Measurements from ENCODE around the gene RBMX.

The RBMX gene

GRCh38 chrX:136862546-136862945 lies 18.0 kb downstream of the RBMX start (continued):
- TF ChIP-seq ZNF677 (tag by site-specific recombination; IDR thresholded peaks at IDR 0.05) (no peak), ZNF645 (tag by site-specific recombination; IDR thresholded peaks at IDR 0.05) (no peak), ZBTB48 (tag by site-specific recombination; IDR thresholded peaks at IDR 0.05) (no peak)

DNA sequence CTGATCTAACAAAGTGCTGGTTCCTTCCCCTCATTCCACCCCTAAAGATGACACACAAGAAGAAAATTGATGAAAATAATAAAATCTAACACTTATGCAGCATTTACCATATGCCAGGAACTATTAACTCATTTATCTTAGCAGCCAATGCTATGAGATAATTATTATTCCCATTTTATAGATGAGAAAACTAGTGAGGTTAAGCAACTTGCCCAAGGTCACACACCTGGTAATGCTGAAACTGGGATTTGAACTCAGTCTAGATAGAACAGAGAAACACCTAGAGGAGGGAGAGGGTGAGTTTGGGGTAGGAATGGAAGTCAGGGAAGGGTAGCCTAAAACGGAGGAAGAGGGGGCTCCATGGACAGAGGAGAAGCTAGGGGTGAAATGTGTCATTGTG lies 18.6 kb downstream of the RBMX start:
- Histone ChIP-seq H3K27ac (ENCODE audit: extremely low read depth, low read depth, low read length) (no peak overlapping the region), H3K4me3 (ENCODE audit: low read depth, low read length) (no peak overlapping the region), H3K4me1 (ENCODE audit: control insufficient read depth, insufficient read depth, low read length) (no peaks in the 10 kb centered on the region), H3K9me3 (ENCODE audit: control insufficient read depth, insufficient read depth, low read depth, low read length) (no peaks in the 10 kb centered on the region), H3K36me3 (ENCODE audit: control insufficient read depth in 2 of 2, insufficient read depth in 1 of 2, low read length in 2 of 2) (peaks cover 42 to 59% of the 10 kb centered on the region in 2 experiments; a peak in 2 of 3 replicates)
- CTCF ChIA-PET = no interaction called here
- POLR2A ChIA-PET = interaction anchor here (2.5 kb wide), 1 partner anchor 18 kb away, joined by 10 read pairs; the partner anchor contains the start of gene RBMX
- TF ChIP-seq OSR2 (tag by site-specific recombination; IDR thresholded peaks at IDR 0.05) (no peak), ZNF23 (tag by site-specific recombination; IDR thresholded peaks at IDR 0.05; ENCODE audit: borderline replicate concordance) (no peak)

DNA sequence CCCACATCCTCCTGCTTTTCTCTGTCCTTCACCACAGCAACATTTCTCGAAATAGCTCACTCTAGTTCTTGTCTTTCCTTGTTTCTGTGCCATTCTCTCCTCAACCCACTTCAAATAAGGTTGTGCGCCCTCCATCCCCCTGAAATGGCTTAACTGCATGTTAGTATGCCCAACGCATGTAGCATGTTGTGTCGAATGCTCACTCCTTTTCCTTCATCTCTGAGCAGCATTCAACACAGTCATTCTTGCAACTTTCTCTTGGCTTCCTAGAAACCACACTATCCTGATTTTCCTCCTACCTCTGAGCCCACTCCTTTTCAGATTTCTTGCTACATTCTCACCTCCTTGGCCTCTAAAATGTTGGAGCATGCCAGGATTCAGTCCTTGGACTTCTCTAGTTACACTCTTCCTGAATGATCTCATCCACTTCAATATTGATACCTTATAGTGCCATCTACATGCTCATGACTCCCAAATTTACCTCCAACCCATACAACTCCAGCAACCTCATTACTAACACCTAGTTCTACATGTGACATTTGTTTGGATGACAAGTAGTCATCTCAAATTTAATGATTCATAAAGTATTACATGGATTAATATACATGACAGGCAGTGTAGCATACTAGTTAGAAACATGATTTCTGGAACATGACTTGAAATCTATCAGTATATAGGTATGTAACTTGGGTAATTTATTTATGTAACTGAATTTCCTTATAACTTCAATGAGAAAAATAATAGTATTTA lies 22.3 kb downstream of the RBMX start:
- Histone ChIP-seq H3K27ac (ENCODE audit: extremely low read depth, low read depth, low read length) (no peak overlapping the region), H3K4me1 (ENCODE audit: control insufficient read depth, insufficient read depth, low read length) (no peaks in the 10 kb centered on the region), H3K9me3 (ENCODE audit: control insufficient read depth, insufficient read depth, low read depth, low read length) (no peaks in the 10 kb centered on the region; the same call in 1 of the 2 replicates), H3K4me3 (ENCODE audit: low read depth, low read length) (no peak overlapping the region), H3K36me3 (ENCODE audit: control insufficient read depth in 2 of 2, insufficient read depth in 1 of 2, low read length in 2 of 2) (peaks cover 52 to 58% of the 10 kb centered on the region in 2 experiments)
- POLR2A ChIA-PET = interaction anchor here (0.6 kb wide), 1 partner anchor 1807 kb away, joined by 4 read pairs; no protein-coding TSS in a partner anchor
- CTCF ChIA-PET = no interaction called here
- TF ChIP-seq ZNF768 (tag by site-specific recombination; IDR thresholded peaks at IDR 0.05) (no peak), ZNF248 (tag by site-specific recombination; IDR thresholded peaks at IDR 0.05) (no peak), MZF1 (tag by site-specific recombination; IDR thresholded peaks at IDR 0.05; ENCODE audit: borderline replicate concordance) (no peak), ZBTB20 (tag by site-specific recombination; IDR thresholded peaks at IDR 0.05) (no peak), ZXDB (tag by site-specific recombination; IDR thresholded peaks at IDR 0.05) (no peak), ZNF19 (tag by site-specific recombination; IDR thresholded peaks at IDR 0.05; ENCODE audit: low read depth) (no peak), ZSCAN16 (tag by site-specific recombination; IDR thresholded peaks at IDR 0.05) (no peak), ZNF830 (tag by site-specific recombination; IDR thresholded peaks at IDR 0.05; ENCODE audit: low read depth) (no peak), ZNF580 (tag by site-specific recombination; IDR thresholded peaks at IDR 0.05) (no peak), GLIS2 (tag by site-specific recombination; IDR thresholded peaks at IDR 0.05) (no peak), ZNF529 (tag by site-specific recombination; IDR thresholded peaks at IDR 0.05; ENCODE audit: insufficient replicate concordance) (no peak), MEIS1 (CRISPR knock-in tag; IDR thresholded peaks at IDR 0.05; ENCODE audit: borderline replicate concordance) (no peak), REPIN1 (tag by site-specific recombination; IDR thresholded peaks at IDR 0.05; ENCODE audit: low read depth) (no peak), ZBTB21 (tag by site-specific recombination; IDR thresholded peaks at IDR 0.05) (no peak), PRDM4 (tag by site-specific recombination; IDR thresholded peaks at IDR 0.05) (no peak), ZNF48 (tag by site-specific recombination; IDR thresholded peaks at IDR 0.05) (no peak), PATZ1 (tag by site-specific recombination; IDR thresholded peaks at IDR 0.05) (no peak)
- TF ChIP-seq, protein P1, sequence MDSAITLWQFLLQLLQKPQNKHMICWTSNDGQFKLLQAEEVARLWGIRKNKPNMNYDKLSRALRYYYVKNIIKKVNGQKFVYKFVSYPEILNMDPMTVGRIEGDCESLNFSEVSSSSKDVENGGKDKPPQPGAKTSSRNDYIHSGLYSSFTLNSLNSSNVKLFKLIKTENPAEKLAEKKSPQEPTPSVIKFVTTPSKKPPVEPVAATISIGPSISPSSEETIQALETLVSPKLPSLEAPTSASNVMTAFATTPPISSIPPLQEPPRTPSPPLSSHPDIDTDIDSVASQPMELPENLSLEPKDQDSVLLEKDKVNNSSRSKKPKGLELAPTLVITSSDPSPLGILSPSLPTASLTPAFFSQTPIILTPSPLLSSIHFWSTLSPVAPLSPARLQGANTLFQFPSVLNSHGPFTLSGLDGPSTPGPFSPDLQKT (IDR thresholded peaks at IDR 0.05; ENCODE audit: borderline replicate concordance, low read depth, low read length) = no peak
